NK-92 (cell line): ENCODE measurements around the gene ITM2A.

Source experiments
- DNase-seq: peaks from one replicate; lab custom pipeline; 2025; ENCODE audit not compliant: unreplicated experiment; lab: John Stamatoyannopoulos, UW

The ITM2A gene

DNA sequence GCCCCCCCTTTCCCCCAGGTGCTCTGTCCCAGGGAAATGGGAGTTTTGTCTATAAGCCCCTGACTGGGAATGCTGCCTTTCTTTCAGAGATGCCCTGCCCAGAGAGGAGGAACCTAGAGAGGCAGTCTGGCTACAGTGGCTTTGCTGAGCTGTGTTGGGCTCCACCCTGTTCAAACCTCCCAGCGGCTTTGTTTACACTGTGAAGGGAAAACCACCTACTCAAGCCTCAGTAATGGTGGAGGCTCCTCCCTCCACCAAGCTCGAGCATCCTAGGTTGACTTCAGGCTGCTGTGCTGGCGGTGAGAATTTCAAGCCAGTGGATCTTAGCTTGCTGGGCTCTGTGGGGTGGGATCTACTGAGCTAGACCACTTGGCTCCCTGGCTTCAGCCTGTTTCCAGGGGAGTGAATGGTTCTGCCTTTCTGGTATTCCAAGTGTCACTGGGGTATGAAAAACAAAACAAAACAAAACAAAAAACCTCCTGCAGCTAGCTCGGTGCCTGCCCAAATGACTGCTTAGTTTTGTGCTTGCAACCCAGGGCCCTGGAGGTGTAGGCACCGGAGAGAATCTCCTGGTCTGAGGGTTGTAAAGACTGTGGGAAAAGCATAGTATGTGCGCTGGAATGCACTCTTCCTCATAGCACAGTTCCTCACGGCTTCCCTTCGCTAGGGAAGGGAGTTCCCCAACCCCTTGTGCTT, 41.7 kb downstream of the ITM2A start:
- DNase-seq: no peak
